ENCODE data around the gene RAD51B. TPM values are rescaled to one million over a fixed set of nuclear protein-coding genes. Genes with fewer than 3 reads are reported as not detected.

The RAD51B gene
- total RNA-seq, 6 experiments from 2014 or later, result 2.7 to 5.8 (median 4.3) TPM

- H3K36me3 ChIP-seq, result no peaks in the 10 kb centered on the region
- TF ChIP-seq CTCF (IDR thresholded peaks at IDR 0.05), result no peak
- TF ChIP-seq POLR2A (IDR thresholded peaks at IDR 0.05), result no peak
- ATAC-seq (no peak), DNase-seq (no peak)
- H3K4me1 ChIP-seq, result peaks cover 0 to 33% (median 10%) of the 10 kb centered on the region in 4 donors
- intact Hi-C loops (cut with DNase I), result loop anchor here in 1 of 2 donors (10.0 kb wide), 1 partner anchor 53 kb away; no protein-coding TSS in a partner anchor
- H3K4me3 ChIP-seq, result no peak overlapping the region
- H3K9me3 ChIP-seq, result no peaks in the 10 kb centered on the region
- H3K27me3 ChIP-seq, result no peaks in the 10 kb centered on the region
- 41% methylated on average over 2 of the region's 2 CpGs for WGBS (ENCODE audit: insufficient coverage, low coverage, low lambda C conversion rate, missing lambda C conversion rate)
- H3K27ac ChIP-seq, result peak overlapping the region; percentile 23 to 90 (median 83)
These were observed 902.6 kb downstream of the RAD51B start for GRCh38 chr14:68722186-68722585.

- Histone ChIP-seq H3K4me3 (peak overlapping the region in 2 of 3 donors; percentile 22), H3K9me3 (no peaks in the 10 kb centered on the region), H3K27ac (peak overlapping the region; percentile 23 to 90 (median 83)), H3K27me3 (no peaks in the 10 kb centered on the region), H3K4me1 (peaks cover 0 to 40% (median 12%) of the 10 kb centered on the region in 4 donors), H3K36me3 (no peaks in the 10 kb centered on the region)
- peak in 1 of 3 donors; percentile 72 for DNase-seq
- 21% methylated on average over 5 of the region's 5 CpGs for WGBS (ENCODE audit: insufficient coverage, low coverage, low lambda C conversion rate, missing lambda C conversion rate)
- peak; percentile 77 to 84 (median 82) for ATAC-seq
- TF ChIP-seq CTCF (IDR thresholded peaks at IDR 0.05) (no peak), POLR2A (IDR thresholded peaks at IDR 0.05) (peak; percentile 21)
- intact Hi-C loops (cut with DNase I), result loop anchor here in 1 of 2 donors (10.0 kb wide), 1 partner anchor 52 kb away; no protein-coding TSS in a partner anchor
These were observed 903.5 kb downstream of the RAD51B start for GRCh38 chr14:68722968-68723566.

GRCh38 chr14:68723808-68724268 is 904.3 kb downstream of the RAD51B start:
- 27% methylated on average over 3 of the region's 3 CpGs for WGBS (ENCODE audit: insufficient coverage, low coverage, low lambda C conversion rate, missing lambda C conversion rate)
- H3K36me3 ChIP-seq, result no peaks in the 10 kb centered on the region
- peaks cover 0 to 47% (median 16%) of the 10 kb centered on the region in 4 donors for H3K4me1 ChIP-seq
- intact Hi-C loops (cut with DNase I), result loop anchor here in 1 of 2 donors (10.0 kb wide), 1 partner anchor 51 kb away; no protein-coding TSS in a partner anchor
- no peaks in the 10 kb centered on the region for H3K27me3 ChIP-seq
- peak in 1 of 3 donors; percentile 78 for DNase-seq
- H3K9me3 ChIP-seq, result no peaks in the 10 kb centered on the region
- TF ChIP-seq CTCF (IDR thresholded peaks at IDR 0.05) (no peak), POLR2A (IDR thresholded peaks at IDR 0.05) (no peak)
- peak; percentile 74 to 82 (median 78) for ATAC-seq
- H3K4me3 ChIP-seq, result peak overlapping the region in 2 of 3 donors; percentile 22
- H3K27ac ChIP-seq, result peak overlapping the region; percentile 53 to 90 (median 83)

- TF ChIP-seq POLR2A (IDR thresholded peaks at IDR 0.05), result no peak
- no peaks in the 10 kb centered on the region for H3K36me3 ChIP-seq
- intact Hi-C loops (cut with DNase I), result loop anchor here in 1 of 2 donors (10.0 kb wide), 1 partner anchor 50 kb away; no protein-coding TSS in a partner anchor
- H3K4me3 ChIP-seq, result no peak overlapping the region
- 43% methylated on average over 1 of the region's 3 CpGs for WGBS (ENCODE audit: insufficient coverage, low coverage, low lambda C conversion rate, missing lambda C conversion rate)
- no peaks in the 10 kb centered on the region for H3K9me3 ChIP-seq
- H3K4me1 ChIP-seq, result peaks cover 0 to 47% (median 16%) of the 10 kb centered on the region in 4 donors
- H3K27me3 ChIP-seq, result no peaks in the 10 kb centered on the region
- peak; percentile 16 to 70 (median 58) for ATAC-seq
- DNase-seq, result peak in 2 of 3 donors; percentile 73 to 81
- H3K27ac ChIP-seq, result peak overlapping the region; percentile 53 to 90 (median 83)
These were observed 905.3 kb downstream of the RAD51B start for GRCh38 chr14:68724914-68725313.
